Endothelial cell of hepatic sinusoid (primary cell): ENCODE results near the gene TMEM135.
"Not testable (repeated sequence)": the region's sequence is repeated elsewhere in the genome, so short reads cannot be mapped to it uniquely, and the experiment has no call there.

Experiments
- in situ Hi-C: cut with HindIII; loops from 2 replicates; pipeline ENCODE4 v1.10.0; 2017; ENCODE audit warnings: low sequenced_read_pairs

Gene TMEM135

DNA sequence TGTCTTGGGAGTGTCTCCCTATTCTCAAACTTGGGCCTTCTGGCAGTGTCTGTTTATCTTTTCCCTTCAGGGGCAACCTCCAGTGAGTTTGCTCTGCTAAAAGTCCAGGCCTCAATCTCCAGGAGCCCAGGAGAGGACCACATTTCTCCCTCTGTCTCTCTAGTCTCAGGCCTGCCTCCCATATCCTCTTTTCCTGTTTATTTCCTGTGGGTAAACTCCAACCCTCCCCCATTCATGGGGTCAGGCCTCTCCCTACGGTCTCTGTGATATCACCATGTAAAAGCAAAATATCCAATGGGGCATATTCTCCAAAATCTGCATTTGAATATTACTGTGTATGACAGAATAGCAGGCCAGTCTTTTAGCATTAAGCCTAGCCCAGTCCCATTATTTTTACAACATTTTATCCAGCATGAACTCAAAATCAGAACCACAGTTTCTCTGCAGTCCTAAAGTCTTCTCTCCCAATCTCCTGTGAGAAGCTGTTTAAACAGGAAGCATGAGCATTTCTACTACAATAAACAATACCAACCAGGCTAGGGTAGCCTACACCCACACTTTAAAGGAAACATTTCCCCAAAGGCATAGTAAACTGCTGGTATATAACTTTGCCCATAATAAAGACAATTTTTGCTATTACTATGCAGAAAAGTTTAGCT lies 18.0 kb upstream of the TMEM135 start:
- in situ Hi-C loops = no loop called here

GRCh38 chr11:87020336-87020735 lies 17.4 kb upstream of the TMEM135 start:
- in situ Hi-C loops = no loop called here

GRCh38 chr11:87020764-87021365 lies 16.9 kb upstream of the TMEM135 start:
- in situ Hi-C loops = no loop called here

DNA sequence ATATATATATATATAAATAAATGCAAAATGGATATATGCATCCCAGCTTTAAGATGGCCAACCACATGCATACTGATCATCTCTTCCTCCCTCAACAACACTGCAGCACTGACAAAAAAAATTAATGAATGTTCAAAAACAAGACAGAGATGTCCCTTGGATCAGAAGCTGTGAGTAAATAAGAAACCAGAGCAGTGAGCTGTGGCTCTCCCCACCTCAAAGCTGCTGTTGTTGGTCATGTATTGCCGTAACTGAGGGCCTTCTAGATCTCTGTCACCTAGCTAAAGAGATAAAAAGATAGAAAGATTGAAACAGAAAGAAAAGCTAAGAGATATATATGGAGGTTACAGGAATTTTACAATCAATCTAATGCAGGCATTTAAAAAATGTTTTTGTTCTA lies 15.5 kb upstream of the TMEM135 start:
- in situ Hi-C loops = no loop called here

DNA sequence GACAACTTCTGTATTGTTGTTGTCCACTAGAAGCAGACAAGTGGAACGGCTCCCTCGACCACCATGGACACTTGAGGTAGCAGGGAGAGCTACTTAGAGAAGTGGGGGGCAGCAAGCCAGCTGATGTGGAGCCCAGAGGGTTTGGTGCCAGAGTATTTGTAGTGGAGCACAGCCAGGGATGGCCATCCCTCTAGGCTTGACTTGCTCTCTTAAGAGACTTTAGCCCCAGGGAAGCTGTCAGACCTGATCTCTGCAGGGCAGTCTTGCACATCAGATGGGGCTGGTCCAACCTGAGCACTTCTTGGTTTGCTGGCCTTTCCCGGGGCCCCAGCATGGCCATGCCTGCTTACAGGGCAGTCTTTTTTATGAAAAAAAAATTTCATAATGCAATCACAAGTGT lies 15.0 kb upstream of the TMEM135 start:
- in situ Hi-C loops = no loop called here

DNA sequence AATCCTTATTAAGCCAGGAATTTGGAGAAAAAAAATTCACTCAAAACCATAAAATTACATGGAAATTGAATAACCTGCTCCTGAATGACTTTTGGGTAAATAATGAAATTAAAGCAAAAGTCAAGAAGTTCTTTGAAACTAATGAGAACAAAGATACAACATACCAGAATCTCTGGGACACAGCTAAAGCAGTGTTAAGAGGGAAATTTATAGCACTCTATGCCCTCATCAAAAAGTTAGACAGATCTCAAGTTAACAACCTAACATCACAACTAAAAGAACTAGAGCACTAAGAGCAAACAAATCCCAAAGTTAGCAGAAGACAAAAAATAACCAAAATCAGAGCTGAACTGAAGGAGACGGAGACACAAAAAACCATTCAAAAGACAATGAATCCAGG lies 11.3 kb upstream of the TMEM135 start:
- in situ Hi-C loops = not testable (repeated sequence)

DNA sequence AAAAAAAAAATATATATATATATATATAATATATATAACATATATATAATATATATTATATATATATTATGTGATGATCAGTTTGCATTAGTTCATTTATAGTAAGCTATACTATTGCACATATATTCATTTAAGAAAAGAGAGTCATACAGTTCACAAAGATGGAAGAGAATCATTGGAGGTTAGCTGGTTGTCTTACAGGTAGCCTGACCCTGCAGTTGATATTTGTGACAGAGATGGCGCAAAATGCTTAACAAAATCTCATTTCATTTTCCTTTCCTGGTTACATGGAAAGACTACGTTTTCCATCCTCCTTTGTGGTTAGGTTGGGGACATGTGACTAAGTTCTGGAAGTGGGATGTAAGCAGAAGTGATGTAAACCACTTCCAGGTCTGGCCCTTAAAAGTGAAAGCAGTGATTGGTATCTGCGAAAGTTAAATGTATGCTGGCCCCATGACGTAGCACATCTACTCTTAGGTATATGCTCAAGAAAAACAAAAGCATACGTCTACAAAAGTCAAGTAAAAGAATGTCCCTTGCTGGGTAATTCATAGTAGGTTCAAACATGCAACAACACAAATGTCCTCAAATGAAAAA lies 7.2 kb upstream of the TMEM135 start:
- in situ Hi-C loops = no loop called here

GRCh38 chr11:87031433-87032170 lies 6.1 kb upstream of the TMEM135 start:
- in situ Hi-C loops = no loop called here

- in situ Hi-C loops = no loop called here
Observed at GRCh38 chr11:87033561-87033960, 4.2 kb upstream of the TMEM135 start.

DNA sequence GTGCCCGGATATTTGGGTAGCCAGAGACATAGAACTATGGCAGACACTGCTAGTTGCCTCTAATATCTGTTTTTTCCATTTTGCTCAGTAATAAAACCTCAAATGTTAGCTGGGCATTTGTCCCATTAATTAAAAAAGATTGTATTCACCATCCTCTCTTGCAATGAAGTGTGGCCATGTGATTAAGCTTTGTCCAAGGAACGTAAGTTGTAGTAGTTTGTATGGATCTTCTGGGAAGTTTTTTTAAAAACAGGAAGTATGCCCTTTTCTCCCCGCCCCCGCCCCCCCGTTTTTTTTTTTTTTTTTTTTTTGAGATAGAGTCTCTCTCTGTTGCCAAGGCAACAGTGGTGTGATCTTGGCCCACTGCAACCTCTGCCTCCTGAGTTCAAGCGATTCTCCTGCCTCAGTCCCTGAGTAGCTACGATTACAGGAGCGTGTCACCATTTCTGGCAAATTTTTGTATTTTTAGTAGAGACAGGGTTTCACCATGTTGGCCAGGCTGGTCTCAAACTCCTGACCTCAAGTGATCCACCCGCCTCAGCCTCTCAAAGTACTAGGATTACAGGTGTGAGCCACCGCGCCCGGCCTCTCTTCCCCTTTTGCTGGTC lies 1.7 kb upstream of the TMEM135 start:
- in situ Hi-C loops = no loop called here

DNA sequence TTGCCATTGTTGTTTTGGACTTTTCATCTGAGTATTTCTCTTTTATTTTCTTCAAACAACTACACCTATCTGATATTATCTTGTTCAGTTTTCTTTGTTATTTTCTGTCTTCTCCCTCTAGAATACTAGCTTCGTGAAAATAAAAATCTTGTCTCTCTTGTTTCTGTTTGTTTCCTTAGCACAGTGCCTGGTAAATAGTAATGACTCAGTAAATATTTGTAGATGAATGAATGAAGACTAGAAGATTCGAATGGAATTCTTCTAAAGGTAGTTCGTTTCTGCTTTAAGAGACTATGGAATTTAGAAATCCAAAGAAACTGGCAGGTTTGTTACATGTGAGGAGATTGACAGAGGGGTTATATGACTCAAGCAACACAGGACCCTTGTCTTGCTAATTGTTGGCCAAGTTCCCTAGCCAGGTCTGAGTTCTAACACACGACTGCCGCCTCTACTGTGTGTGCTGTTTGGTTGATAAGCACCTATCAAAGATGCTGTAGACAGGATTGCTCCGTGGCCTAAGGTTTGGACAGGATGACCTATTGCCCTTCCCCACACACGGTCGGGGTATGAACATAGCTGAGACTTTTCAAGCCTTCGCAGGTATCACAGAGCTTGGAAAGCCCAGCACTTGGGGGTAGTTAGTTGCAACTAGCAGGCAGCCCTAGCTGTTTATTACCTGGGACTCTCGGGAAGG lies 831 bp upstream of the TMEM135 start:
- in situ Hi-C loops = no loop called here

DNA sequence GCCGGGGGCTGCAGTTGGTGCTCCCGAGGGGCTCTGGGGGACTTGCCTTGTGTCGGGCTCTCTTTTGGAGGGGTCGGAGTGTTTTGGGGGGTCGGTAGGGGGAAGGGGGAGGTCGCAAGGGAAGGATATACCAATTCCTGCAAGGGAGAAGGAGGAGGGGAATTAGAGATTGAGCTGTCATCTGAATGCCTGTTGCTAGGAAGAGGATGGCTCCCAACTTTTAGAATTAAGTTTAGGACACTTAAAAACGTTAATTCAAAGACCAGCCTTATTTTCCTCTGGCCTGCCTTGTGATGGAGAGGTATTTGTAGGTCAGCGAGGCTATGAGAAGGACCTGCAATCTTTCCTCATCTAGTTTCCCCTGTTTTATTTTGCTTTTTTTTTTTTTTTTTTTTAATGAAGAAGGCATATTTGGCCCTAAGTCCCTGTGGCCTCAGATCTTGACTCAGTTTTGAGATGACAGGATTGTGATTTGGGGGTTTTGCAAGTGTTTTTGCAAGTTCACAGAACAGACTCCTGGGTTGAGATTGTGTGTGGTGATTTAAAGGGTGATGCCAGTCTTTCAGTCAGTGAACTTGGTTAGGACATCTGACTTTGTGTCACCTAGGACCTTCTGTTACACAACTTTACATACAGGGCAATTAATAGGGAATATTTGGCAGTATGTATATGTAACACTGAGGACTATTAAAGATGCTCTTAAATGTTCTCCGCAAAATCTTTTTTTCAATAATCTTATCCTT lies 672 bp downstream of the TMEM135 start:
- in situ Hi-C loops = no loop called here

DNA sequence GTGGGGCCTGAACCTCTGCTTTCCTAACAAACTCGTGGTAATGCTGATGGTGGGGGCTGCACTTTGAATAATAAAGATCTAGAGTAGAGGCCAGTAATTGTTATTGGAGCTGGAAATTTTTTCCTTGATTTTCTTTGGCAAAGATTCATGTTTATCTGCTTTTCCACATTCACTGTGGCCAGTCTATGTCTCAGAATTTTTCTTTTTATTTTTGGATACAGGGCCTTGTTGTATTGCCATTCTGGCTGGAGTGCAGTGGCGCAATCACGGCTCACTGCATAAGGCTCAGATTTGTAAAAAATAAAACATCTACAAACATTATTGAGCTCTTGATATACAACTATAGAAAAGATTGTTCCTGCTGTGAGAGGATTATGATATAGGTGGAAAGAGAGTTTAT lies 1.6 kb downstream of the TMEM135 start:
- in situ Hi-C loops = no loop called here

DNA sequence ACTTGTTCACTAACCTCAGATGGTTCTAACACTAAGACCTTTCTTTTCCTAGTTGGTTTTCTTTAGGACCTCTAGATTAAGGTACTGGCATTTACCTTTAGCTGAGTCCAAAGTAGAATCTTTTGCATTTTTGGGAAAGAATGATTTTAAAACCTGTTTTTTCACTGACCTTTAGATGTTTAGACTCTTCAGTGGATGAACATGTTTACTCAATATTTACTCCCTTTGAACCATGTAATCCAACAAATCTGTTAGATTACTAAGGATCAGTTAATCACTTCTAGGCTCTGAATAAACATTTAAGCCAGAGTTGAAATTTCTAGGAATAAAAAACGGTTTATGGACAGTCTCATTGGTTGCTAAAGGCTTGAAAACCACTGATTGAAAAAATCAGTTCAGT lies 6.2 kb downstream of the TMEM135 start:
- in situ Hi-C loops = no loop called here

GRCh38 chr11:87046824-87047223 lies 9.1 kb downstream of the TMEM135 start:
- in situ Hi-C loops = no loop called here

- in situ Hi-C loops = no loop called here
Observed at GRCh38 chr11:87056091-87056490, 18.4 kb downstream of the TMEM135 start.

DNA sequence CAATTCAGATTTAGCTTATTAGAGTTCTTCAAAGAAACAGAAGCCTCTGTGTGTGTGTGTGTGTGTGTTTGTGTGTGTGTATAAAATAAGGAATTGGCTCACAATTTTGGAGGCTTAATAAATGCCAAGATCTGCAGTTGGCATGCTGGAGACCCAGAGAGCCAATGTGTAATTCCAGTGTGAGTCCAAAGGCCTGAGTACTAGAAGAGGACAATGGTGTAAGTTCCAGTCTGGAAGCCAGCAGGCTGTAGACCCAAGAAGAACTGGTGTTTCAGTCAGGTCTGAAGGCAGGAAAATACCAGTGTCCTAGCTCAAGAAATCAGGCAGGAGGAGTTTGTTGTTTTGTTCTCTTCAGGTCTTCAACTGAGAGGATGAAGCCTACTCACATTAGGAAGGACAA lies 20.0 kb downstream of the TMEM135 start:
- in situ Hi-C loops = no loop called here

DNA sequence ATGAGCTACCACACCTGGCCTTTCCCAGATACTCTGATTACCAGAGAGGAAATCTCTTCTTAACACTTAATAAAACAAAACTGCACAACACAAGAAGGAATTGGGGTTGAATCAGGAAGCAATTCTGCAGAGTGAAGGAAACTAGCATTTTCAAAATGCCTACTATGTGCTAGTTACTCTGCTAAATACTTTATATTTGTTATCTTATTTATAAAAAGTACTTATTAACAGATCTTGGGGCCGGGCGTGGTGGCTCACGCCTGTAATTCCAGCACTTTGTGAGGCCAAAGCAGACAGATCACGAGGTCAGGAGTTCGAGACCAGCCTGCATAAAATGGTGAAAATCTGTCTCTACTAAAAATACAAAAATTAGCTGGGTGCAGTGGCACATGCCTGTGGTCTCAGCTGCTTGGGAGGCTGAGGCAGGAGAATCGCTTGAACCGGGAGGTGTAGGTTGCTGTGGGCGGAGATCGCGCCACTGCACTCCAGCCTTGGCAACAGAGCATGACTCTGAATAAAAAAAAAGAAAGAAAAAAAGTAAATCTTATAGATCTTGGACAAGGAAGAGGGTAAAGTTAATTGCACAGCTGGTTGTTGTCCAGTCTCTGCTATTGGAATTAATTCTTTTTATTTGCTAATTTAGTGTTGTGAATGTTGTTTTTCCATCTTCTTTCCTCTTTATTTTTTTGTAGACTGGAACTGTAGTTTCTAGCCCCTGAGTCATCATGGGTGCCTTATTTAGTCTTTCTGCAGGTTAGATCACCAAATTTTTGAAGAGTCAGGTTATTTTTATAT lies 22.1 kb downstream of the TMEM135 start:
- in situ Hi-C loops = no loop called here

GRCh38 chr11:87061766-87062165 lies 24.0 kb downstream of the TMEM135 start:
- in situ Hi-C loops = no loop called here
